ENCODE results near the gene ARHGEF1. TPM values are rescaled to one million over a fixed set of nuclear protein-coding genes. Genes with fewer than 3 reads are reported as not detected.
A peak's percentile ranks its signal among the peaks of the same experiment; 100 is the strongest.

The ARHGEF1 gene
- total RNA-seq, 1 experiment from 2014 or later: 106 TPM

GRCh38 chr19:41908724-41909464, 25.9 kb downstream of the ARHGEF1 start:
- CTCF ChIA-PET: interaction anchor here (0.7 kb wide), 2 partner anchors 163 to 200 kb away, joined by 3 read pairs; no protein-coding TSS in a partner anchor
- TF ChIP-seq CTCF (IDR thresholded peaks at IDR 0.05; ENCODE audit: unreplicated experiment): no peak
- H3K27me3 Mint-ChIP-seq (ENCODE audit: insufficient read depth, unreplicated experiment): no peaks in the 10 kb centered on the region
- peaks cover 36% of the 10 kb centered on the region for H3K36me3 Mint-ChIP-seq (ENCODE audit: insufficient read depth, unreplicated experiment)
- DNase-seq (ENCODE audit: unreplicated experiment): no peak
- peaks cover 6% of the 10 kb centered on the region for H3K4me1 Mint-ChIP-seq (ENCODE audit: insufficient read depth, unreplicated experiment)
- no peaks in the 10 kb centered on the region for H3K9me3 Mint-ChIP-seq (ENCODE audit: unreplicated experiment)
- H3K4me3 Mint-ChIP-seq (ENCODE audit: unreplicated experiment): no peak overlapping the region
- no TSS peak for BruUV-seq (replicated peaks)
- no peak overlapping the region for H3K27ac Mint-ChIP-seq (ENCODE audit: low read depth, unreplicated experiment)
- intact Hi-C loops (cut with micrococcal nuclease): no loop called here
- POLR2A ChIA-PET: interaction anchor here (1.0 kb wide), 1 partner anchor 28 kb away, joined by 3 read pairs; no protein-coding TSS in a partner anchor

GRCh38 chr19:41909706-41910105, 26.7 kb downstream of the ARHGEF1 start:
- H3K9me3 Mint-ChIP-seq (ENCODE audit: unreplicated experiment): no peaks in the 10 kb centered on the region
- no TSS peak for BruUV-seq (replicated peaks)
- intact Hi-C loops (cut with micrococcal nuclease): no loop called here
- no peak overlapping the region for H3K4me3 Mint-ChIP-seq (ENCODE audit: unreplicated experiment)
- no peak overlapping the region for H3K27ac Mint-ChIP-seq (ENCODE audit: low read depth, unreplicated experiment)
- no peaks in the 10 kb centered on the region for H3K27me3 Mint-ChIP-seq (ENCODE audit: insufficient read depth, unreplicated experiment)
- ChIA-PET POLR2A (no interaction called here), CTCF (no interaction called here)
- peaks cover 6% of the 10 kb centered on the region for H3K4me1 Mint-ChIP-seq (ENCODE audit: insufficient read depth, unreplicated experiment)
- H3K36me3 Mint-ChIP-seq (ENCODE audit: insufficient read depth, unreplicated experiment): peaks cover 33% of the 10 kb centered on the region
- no peak for TF ChIP-seq CTCF (IDR thresholded peaks at IDR 0.05; ENCODE audit: unreplicated experiment)
- DNase-seq (ENCODE audit: unreplicated experiment): no peak

- no peaks in the 10 kb centered on the region for H3K9me3 Mint-ChIP-seq (ENCODE audit: unreplicated experiment)
- TF ChIP-seq CTCF (IDR thresholded peaks at IDR 0.05; ENCODE audit: unreplicated experiment): no peak
- CTCF ChIA-PET: no interaction called here
- no TSS peak for BruUV-seq (replicated peaks)
- peak; percentile 14 for DNase-seq (ENCODE audit: unreplicated experiment)
- POLR2A ChIA-PET: interaction anchor here (0.7 kb wide), 1 partner anchor 64 kb away, joined by 3 read pairs; no protein-coding TSS in a partner anchor
- no peaks in the 10 kb centered on the region for H3K27me3 Mint-ChIP-seq (ENCODE audit: insufficient read depth, unreplicated experiment)
- H3K4me3 Mint-ChIP-seq (ENCODE audit: unreplicated experiment): no peak overlapping the region
- H3K36me3 Mint-ChIP-seq (ENCODE audit: insufficient read depth, unreplicated experiment): peaks cover 26% of the 10 kb centered on the region
- no peak overlapping the region for H3K27ac Mint-ChIP-seq (ENCODE audit: low read depth, unreplicated experiment)
- H3K4me1 Mint-ChIP-seq (ENCODE audit: insufficient read depth, unreplicated experiment): peaks cover 6% of the 10 kb centered on the region
- intact Hi-C loops (cut with micrococcal nuclease): no loop called here
Observed at GRCh38 chr19:41910240-41910991, 27.4 kb downstream of the ARHGEF1 start.

Measured in MCF 10A (cell line).